A673 (cell line): ENCODE results near the gene P3H4. TPM values are rescaled to one million over a fixed set of nuclear protein-coding genes. Genes with fewer than 3 reads are reported as not detected.
"Not testable (repeated sequence)": the region's sequence is repeated elsewhere in the genome, so short reads cannot be mapped to it uniquely, and the experiment has no call there.

Experiments used
- BruUV-seq: library from RNA; stranded (reverse); fragments of 400-500 nt; replicated peaks from 2 replicates; lab custom pipeline; 2021; lab: Mats Ljungman, UMichigan
- CTCF ChIA-PET: fragments of 300-600 bp; sonication (Branson Sonifier 250); formaldehyde crosslinking; loops from one replicate; lab custom pipeline; 2022; ENCODE audit warnings: antibody characterized with exemption; lab: Charles Lee
- POLR2A ChIA-PET: fragments of 300-600 bp; sonication (Branson Sonifier 250); formaldehyde crosslinking; loops from one replicate; lab custom pipeline; 2022; ENCODE audit warnings: antibody characterized with exemption; ENCODE audit not compliant: low non-redundant PET; lab: Charles Lee
- DNase-seq: peaks from one replicate; pipeline ENCODE4 v3.0.0-alpha.2; 2015; ENCODE audit warnings: low spot score
- H3K27ac ChIP-seq: fragments of 200-600 bp; sonication (generic); 2 replicates; pipeline ENCODE4 v1.5.1; 2016; ENCODE audit warnings: mixed run types, low read depth, mild to moderate bottlenecking, mixed read lengths, antibody characterized with exemption, low read length; ENCODE audit not compliant: poor library complexity, severe bottlenecking
- H3K27me3 ChIP-seq: fragments of 200-600 bp; sonication (generic); replicated peaks from 2 replicates; pipeline ENCODE4 v1.6.1; 2017; ENCODE audit warnings: mixed run types, low read depth, mild to moderate bottlenecking, mixed read lengths, antibody characterized with exemption, low read length; ENCODE audit not compliant: insufficient read depth, poor library complexity
- H3K36me3 ChIP-seq: fragments of 200-600 bp; sonication (generic); 2 replicates; pipeline ENCODE4 v1.6.1; 2016; ENCODE audit warnings: mixed run types, mild to moderate bottlenecking, mixed read lengths, antibody characterized with exemption, low read length; ENCODE audit not compliant: insufficient read depth, poor library complexity, severe bottlenecking
- H3K4me1 ChIP-seq: fragments of 200-600 bp; sonication (generic); 2 replicates; pipeline ENCODE4 v1.6.1; 2017; ENCODE audit warnings: mixed run types, mild to moderate bottlenecking, mixed read lengths, antibody characterized with exemption, low read length; ENCODE audit not compliant: insufficient read depth, poor library complexity, severe bottlenecking
- H3K4me3 ChIP-seq: fragments of 200-600 bp; sonication (generic); 2 replicates; pipeline ENCODE4 v1.5.1; 2016; ENCODE audit warnings: low read depth, mixed run types, mild to moderate bottlenecking, mixed read lengths, low read length; ENCODE audit not compliant: poor library complexity, severe bottlenecking
- H3K9me3 ChIP-seq: fragments of 200-600 bp; sonication (generic); 2 replicates; pipeline ENCODE4 v1.6.1; 2016; ENCODE audit warnings: mixed run types, low read depth, mild to moderate bottlenecking, mixed read lengths, antibody characterized with exemption, low read length; ENCODE audit not compliant: poor library complexity, severe bottlenecking
- EZH2 ChIP-seq: fragments of 200-600 bp; sonication (generic); IDR thresholded peaks from 2 replicates; pipeline ENCODE4 v1.6.1; 2017; ENCODE audit warnings: borderline replicate concordance, low read depth, mild to moderate bottlenecking, mixed read lengths, antibody characterized with exemption, low read length; ENCODE audit not compliant: poor library complexity, severe bottlenecking
- intact Hi-C: fragments of 100-400 bp; cut with micrococcal nuclease; formaldehyde crosslinking; loops from one replicate; pipeline ENCODE4 v1.10.0; 2022; ENCODE audit not compliant: unreplicated experiment
- total RNA-seq: library from RNA; stranded (reverse); gene quantifications from 2 replicates; pipeline ENCODE4 v1.2.3, GENCODE V29; 2021
- TF ChIP-seq, protein P1 (sequence below): fragments of 300-800, 200-600 bp; sonication (generic); conservative IDR thresholded peaks from 2 replicates; pipeline ENCODE4 v1.5.1; 2017; ENCODE audit warnings: low read depth, mild to moderate bottlenecking, antibody characterized with exemption, low read length, moderate library complexity, mixed read lengths

Gene P3H4
- total RNA-seq, 1 experiment from 2014 or later, result 5.9 TPM

DNA sequence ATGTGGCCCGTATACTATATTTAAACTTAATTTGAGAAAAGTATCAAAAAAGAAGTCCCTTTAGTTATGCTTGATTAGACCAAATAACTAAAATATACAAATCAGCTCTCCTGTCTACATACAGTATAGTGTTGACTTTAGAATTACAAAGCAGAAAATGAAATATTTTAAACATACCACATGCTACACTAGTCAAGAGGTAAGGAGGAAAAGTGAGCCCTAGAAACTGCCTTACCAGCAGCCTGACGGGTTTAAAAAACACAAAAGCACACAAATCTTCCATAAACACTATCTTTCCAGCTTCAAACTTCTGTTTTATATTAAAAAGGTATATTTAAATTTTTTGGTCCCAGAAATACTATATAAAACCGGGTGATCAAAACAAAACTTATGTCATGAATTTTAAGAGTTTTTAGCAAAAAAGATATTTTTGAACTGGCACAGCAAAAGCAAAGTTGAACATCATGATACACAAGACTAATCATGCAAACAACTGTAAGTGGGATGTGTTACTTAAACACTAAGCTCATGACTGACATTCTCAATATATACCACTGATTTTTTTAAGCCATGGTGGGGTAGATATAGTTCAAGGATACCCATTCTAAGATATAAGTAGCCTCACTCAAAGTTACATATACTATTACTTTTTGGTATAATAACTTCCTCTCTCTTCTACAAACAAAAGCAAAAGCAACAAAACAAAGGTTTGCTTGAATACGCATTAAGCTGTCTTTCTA, 37.7 kb upstream of the P3H4 start:
- CTCF ChIA-PET, result no interaction called here
- no peak for TF ChIP-seq EZH2
- TF ChIP-seq, protein P1, sequence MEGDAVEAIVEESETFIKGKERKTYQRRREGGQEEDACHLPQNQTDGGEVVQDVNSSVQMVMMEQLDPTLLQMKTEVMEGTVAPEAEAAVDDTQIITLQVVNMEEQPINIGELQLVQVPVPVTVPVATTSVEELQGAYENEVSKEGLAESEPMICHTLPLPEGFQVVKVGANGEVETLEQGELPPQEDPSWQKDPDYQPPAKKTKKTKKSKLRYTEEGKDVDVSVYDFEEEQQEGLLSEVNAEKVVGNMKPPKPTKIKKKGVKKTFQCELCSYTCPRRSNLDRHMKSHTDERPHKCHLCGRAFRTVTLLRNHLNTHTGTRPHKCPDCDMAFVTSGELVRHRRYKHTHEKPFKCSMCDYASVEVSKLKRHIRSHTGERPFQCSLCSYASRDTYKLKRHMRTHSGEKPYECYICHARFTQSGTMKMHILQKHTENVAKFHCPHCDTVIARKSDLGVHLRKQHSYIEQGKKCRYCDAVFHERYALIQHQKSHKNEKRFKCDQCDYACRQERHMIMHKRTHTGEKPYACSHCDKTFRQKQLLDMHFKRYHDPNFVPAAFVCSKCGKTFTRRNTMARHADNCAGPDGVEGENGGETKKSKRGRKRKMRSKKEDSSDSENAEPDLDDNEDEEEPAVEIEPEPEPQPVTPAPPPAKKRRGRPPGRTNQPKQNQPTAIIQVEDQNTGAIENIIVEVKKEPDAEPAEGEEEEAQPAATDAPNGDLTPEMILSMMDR, result no peak
- no peak overlapping the region for H3K27ac ChIP-seq
- intact Hi-C loops, result no loop called here
- DNase-seq, result no peak
- POLR2A ChIA-PET, result no interaction called here
- no peaks in the 10 kb centered on the region for H3K36me3 ChIP-seq
- no peaks in the 10 kb centered on the region for H3K9me3 ChIP-seq
- H3K4me3 ChIP-seq, result no peak overlapping the region
- no peaks in the 10 kb centered on the region for H3K27me3 ChIP-seq
- no TSS peak for BruUV-seq
- H3K4me1 ChIP-seq, result no peaks in the 10 kb centered on the region

GRCh38 chr17:41848788-41849187, 37.0 kb upstream of the P3H4 start:
- TF ChIP-seq EZH2, result no peak
- TF ChIP-seq, protein P1, result no peak
- H3K27me3 ChIP-seq, result no peaks in the 10 kb centered on the region
- intact Hi-C loops, result no loop called here
- no peaks in the 10 kb centered on the region for H3K4me1 ChIP-seq
- no peaks in the 10 kb centered on the region for H3K36me3 ChIP-seq
- ChIA-PET CTCF (no interaction called here), POLR2A (no interaction called here)
- H3K9me3 ChIP-seq, result no peaks in the 10 kb centered on the region
- no TSS peak for BruUV-seq
- H3K4me3 ChIP-seq, result no peak overlapping the region
- no peak for DNase-seq
- no peak overlapping the region for H3K27ac ChIP-seq

GRCh38 chr17:41844971-41845370, 33.2 kb upstream of the P3H4 start:
- Histone ChIP-seq H3K36me3 (no peaks in the 10 kb centered on the region), H3K9me3 (no peaks in the 10 kb centered on the region), H3K4me3 (no peak overlapping the region), H3K27ac (no peak overlapping the region), H3K4me1 (no peaks in the 10 kb centered on the region), H3K27me3 (no peaks in the 10 kb centered on the region)
- intact Hi-C loops, result no loop called here
- POLR2A ChIA-PET, result no interaction called here
- CTCF ChIA-PET, result no interaction called here
- no peak for DNase-seq
- no TSS peak for BruUV-seq
- TF ChIP-seq, protein P1, result no peak
- no peak for TF ChIP-seq EZH2

- H3K4me3 ChIP-seq, CTCF ChIA-PET, H3K9me3 ChIP-seq, H3K27me3 ChIP-seq, DNase-seq, H3K4me1 ChIP-seq, H3K27ac ChIP-seq, POLR2A ChIA-PET, H3K36me3 ChIP-seq, intact Hi-C loops, BruUV-seq: not testable (repeated sequence)
Observed at GRCh38 chr17:41840781-41841180, 29.0 kb upstream of the P3H4 start.

DNA sequence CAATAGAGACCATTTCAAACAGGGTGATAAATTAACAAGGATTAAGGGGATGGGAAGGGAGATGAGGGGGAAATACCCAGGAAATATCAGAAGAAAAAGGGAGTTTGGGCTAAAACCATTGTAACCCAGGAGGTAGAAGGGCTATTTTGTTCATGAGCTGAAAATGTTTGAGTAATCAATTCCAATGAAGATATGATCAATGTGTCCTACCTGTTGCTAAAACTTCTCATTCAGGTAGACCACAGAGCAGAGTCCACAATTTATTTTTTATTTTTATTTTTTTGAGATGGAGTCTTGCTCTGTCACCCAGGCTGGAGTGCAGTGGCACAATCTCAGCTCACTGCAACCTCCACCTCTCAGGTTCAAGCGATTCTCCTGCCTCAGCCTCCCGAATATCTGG, 27.7 kb upstream of the P3H4 start:
- BruUV-seq, intact Hi-C loops, H3K27me3 ChIP-seq, H3K4me1 ChIP-seq, DNase-seq, H3K27ac ChIP-seq, H3K36me3 ChIP-seq, H3K4me3 ChIP-seq, H3K9me3 ChIP-seq: not testable (repeated sequence)
- ChIA-PET CTCF (interaction anchor here (0.7 kb wide), 1 partner anchor 102 kb away, joined by 3 read pairs; no protein-coding TSS in a partner anchor), POLR2A (interaction anchor here (0.6 kb wide), 1 partner anchor 24 kb away, joined by 5 read pairs; no protein-coding TSS in a partner anchor)
